Liver (tissue), 9 donors: ENCODE results near the gene RASA3. TPM values are rescaled to one million over a fixed set of nuclear protein-coding genes. Genes with fewer than 3 reads are reported as not detected.

Experiments
- DNase-seq: peaks from one replicate; pipeline ENCODE4 v3.0.0-alpha.2; 2017; ENCODE audit warnings: low spot score
- H3K27ac ChIP-seq, 2 donors: one replicate each; pipeline ENCODE4 v1.7.0; 2013; ENCODE audit warnings: inconsistent platforms in 2 of 2, low read length in 2 of 2, control low read depth in 1 of 2, low read depth in 1 of 2, mild to moderate bottlenecking in 1 of 2
- H3K27me3 ChIP-seq, 4 donors: one replicate each; pipeline versions ENCODE4 v1.6.1 to v1.7.0; 2013; ENCODE audit warnings: low read length in 3 of 4, inconsistent platforms in 1 of 4, mild to moderate bottlenecking in 1 of 4, moderate library complexity in 1 of 4; ENCODE audit not compliant: control insufficient read depth in 4 of 4, insufficient read depth in 4 of 4
- H3K36me3 ChIP-seq, 4 donors: one replicate each; pipeline versions ENCODE4 v1.6.1 to v1.7.0; 2013; ENCODE audit warnings: low read length in 3 of 4, mild to moderate bottlenecking in 3 of 4, low read depth in 1 of 4, moderate library complexity in 1 of 4; ENCODE audit not compliant: control insufficient read depth in 4 of 4, insufficient read depth in 3 of 4
- H3K4me1 ChIP-seq, 4 donors: one replicate each; pipeline versions ENCODE4 v1.6.1 to v1.7.0; 2013; ENCODE audit warnings: low read length in 3 of 4, mild to moderate bottlenecking in 3 of 4, moderate library complexity in 1 of 4; ENCODE audit not compliant: control insufficient read depth in 4 of 4, insufficient read depth in 4 of 4
- H3K4me3 ChIP-seq, 3 donors: one replicate each; pipeline versions ENCODE4 v1.6.1 to v1.7.0; 2013; ENCODE audit warnings: low read length in 3 of 3, control low read depth in 1 of 3, low read depth in 1 of 3, mild to moderate bottlenecking in 1 of 3
- H3K9ac ChIP-seq, 2 donors: one replicate each; pipeline ENCODE4 v1.7.0; 2013; ENCODE audit warnings: low read length in 2 of 2, mild to moderate bottlenecking in 2 of 2, moderate library complexity in 2 of 2, control low read depth in 1 of 2, low read depth in 1 of 2
- H3K9me3 ChIP-seq, 4 donors: one replicate each; pipeline versions ENCODE4 v1.6.1 to v1.7.0; 2013; ENCODE audit warnings: low read length in 3 of 4; ENCODE audit not compliant: control insufficient read depth in 4 of 4
- EGR1 ChIP-seq, 2 donors: IDR thresholded peaks; 2 replicates each; pipeline ENCODE4 v1.6.1; 2016 to 2018; ENCODE audit warnings: antibody characterized with exemption in 2 of 2, low read depth in 2 of 2
- GABPA ChIP-seq, 2 donors: IDR thresholded peaks in 1 of 2; conservative IDR thresholded peaks in 1 of 2; 2 replicates each; pipeline ENCODE4 v1.6.1; 2016; ENCODE audit warnings: antibody characterized with exemption in 2 of 2, mild to moderate bottlenecking in 1 of 2, moderate library complexity in 1 of 2
- HNF4A ChIP-seq, 2 donors: conservative IDR thresholded peaks; 2 replicates each; pipeline ENCODE4 v1.6.1; 2016; ENCODE audit warnings: antibody characterized with exemption in 2 of 2, mild to moderate bottlenecking in 2 of 2
- HNF4G ChIP-seq: IDR thresholded peaks from 2 replicates; pipeline ENCODE4 v1.6.1; 2016; ENCODE audit warnings: antibody characterized with exemption
- RAD21 ChIP-seq, 2 donors: IDR thresholded peaks; 2 replicates each; pipeline ENCODE4 v1.6.1; 2016; ENCODE audit warnings: antibody characterized with exemption in 2 of 2, mild to moderate bottlenecking in 2 of 2
- TAF1 ChIP-seq: conservative IDR thresholded peaks from 2 replicates; pipeline ENCODE4 v1.6.1; 2016; ENCODE audit warnings: antibody characterized with exemption, mild to moderate bottlenecking
- YY1 ChIP-seq: IDR thresholded peaks from 2 replicates; pipeline ENCODE4 v1.6.1; 2016; ENCODE audit warnings: antibody characterized with exemption, mild to moderate bottlenecking
- WGBS: extraction: QIAGEN DNeasy Blood & Tissue Kit; methylation state at CpG from one replicate; pipeline ENCODE4 v1.1.7; 2013; 5-methylcytosine and 5-hydroxymethylcytosine counted together
- polyA plus RNA-seq, 2 donors: library from polyadenylated mRNA; stranded (reverse) in 1 of 2; unstranded in 1 of 2; fragments of 200-250 nt in 1 of 2; fragments of >200 nt in 1 of 2; fragmentation: Nextera tagmentation in 1 of 2; extraction: Ambion mirVana in 1 of 2; gene quantifications; one replicate each; pipeline versions ENCODE4 v1.2.1 to v1.2.3, GENCODE V29; 2013 to 2015
- total RNA-seq, 2 donors: library from RNA; depleted of rRNA; stranded (reverse); fragments of >200 nt; gene quantifications; one replicate each; pipeline ENCODE4 v1.2.3, GENCODE V29; 2014
- TF ChIP-seq, protein P1 (sequence below): IDR thresholded peaks from 2 replicates; pipeline ENCODE4 v1.6.1; 2016; ENCODE audit warnings: antibody characterized with exemption
- TF ChIP-seq, protein P2 (sequence below): IDR thresholded peaks from 2 replicates; pipeline ENCODE4 v1.6.1; 2016; ENCODE audit warnings: antibody characterized with exemption
- TF ChIP-seq, protein P3 (sequence below): fragments of 150-350 bp; IDR thresholded peaks from 2 replicates; pipeline ENCODE4 v1.5.1; 2017; ENCODE audit warnings: improper control_type of control experiment, low read depth, low read length; ENCODE audit not compliant: missing input control
- donor health status: healthy.
- donor health status: healthy.
- donor health status: healthy.
- donor health status: healthy.
- donor health status: healthy.

RASA3 gene
- total and polyA plus RNA-seq, 4 donors, result 0.64 to 5.9 (median 3.8) TPM

DNA sequence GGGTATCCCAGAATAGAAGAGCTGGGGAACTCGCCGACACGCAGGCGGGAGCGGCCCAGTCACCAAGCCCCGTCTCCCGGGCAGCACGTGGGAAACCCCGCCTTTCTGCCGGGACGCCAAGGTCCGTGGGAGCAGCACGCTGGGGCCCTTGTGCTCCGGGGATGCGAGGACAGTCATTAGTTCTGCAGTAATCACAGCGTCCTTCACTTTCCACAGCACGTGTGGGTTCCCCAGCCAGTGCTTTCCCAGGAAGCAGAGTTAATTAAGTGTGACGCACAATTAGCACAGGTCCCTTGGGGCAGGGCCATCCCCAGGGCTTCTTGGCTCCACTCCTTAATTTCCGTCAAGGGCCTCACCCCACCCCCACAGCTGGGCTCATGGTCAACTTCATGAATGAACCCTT is 94.2 kb downstream of the RASA3 start:
- Histone ChIP-seq H3K4me1 (peaks cover 0 to 1% (median 0%) of the 10 kb centered on the region in 4 donors), H3K27me3 (no peaks in the 10 kb centered on the region), H3K9ac (no peak overlapping the region), H3K36me3 (no peaks in the 10 kb centered on the region), H3K4me3 (no peak overlapping the region), H3K9me3 (no peaks in the 10 kb centered on the region), H3K27ac (no peak overlapping the region)
- TF ChIP-seq, protein P1, sequence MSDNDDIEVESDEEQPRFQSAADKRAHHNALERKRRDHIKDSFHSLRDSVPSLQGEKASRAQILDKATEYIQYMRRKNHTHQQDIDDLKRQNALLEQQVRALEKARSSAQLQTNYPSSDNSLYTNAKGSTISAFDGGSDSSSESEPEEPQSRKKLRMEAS, result no peak
- TF ChIP-seq HNF4G (no peak), YY1 (no peak), HNF4A (conservative IDR thresholded peaks at IDR 0.05) (no peak), TAF1 (no peak)
- TF ChIP-seq, protein P2, sequence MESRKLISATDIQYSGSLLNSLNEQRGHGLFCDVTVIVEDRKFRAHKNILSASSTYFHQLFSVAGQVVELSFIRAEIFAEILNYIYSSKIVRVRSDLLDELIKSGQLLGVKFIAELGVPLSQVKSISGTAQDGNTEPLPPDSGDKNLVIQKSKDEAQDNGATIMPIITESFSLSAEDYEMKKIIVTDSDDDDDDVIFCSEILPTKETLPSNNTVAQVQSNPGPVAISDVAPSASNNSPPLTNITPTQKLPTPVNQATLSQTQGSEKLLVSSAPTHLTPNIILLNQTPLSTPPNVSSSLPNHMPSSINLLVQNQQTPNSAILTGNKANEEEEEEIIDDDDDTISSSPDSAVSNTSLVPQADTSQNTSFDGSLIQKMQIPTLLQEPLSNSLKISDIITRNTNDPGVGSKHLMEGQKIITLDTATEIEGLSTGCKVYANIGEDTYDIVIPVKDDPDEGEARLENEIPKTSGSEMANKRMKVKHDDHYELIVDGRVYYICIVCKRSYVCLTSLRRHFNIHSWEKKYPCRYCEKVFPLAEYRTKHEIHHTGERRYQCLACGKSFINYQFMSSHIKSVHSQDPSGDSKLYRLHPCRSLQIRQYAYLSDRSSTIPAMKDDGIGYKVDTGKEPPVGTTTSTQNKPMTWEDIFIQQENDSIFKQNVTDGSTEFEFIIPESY, result no peak
- no peak for DNase-seq
- 85% methylated on average over 19 of the region's 19 CpGs for WGBS

DNA sequence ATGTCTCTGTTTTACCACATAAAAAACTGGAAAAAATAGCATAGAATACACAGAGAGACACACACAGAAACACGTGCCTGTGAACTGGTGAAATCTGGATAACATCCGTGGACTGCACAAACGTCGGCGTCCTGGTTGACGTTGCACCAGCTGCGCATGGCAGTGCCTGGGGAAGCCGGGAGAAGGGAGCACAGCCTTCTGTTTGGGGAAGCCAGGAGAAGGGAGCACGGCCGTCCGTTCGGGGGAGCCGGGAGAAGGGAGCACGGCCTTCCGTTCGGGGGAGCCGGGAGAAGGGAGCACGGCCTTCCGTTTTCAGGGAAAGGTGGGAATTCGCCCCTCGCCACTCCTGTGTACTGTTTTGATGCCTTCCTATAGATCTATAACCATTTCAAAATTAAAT is 94.7 kb downstream of the RASA3 start:
- 93% methylated on average over 21 of the region's 21 CpGs for WGBS
- Histone ChIP-seq H3K9me3 (no peaks in the 10 kb centered on the region), H3K9ac (no peak overlapping the region), H3K27ac (no peak overlapping the region), H3K4me1 (peaks cover 0 to 1% (median 0%) of the 10 kb centered on the region in 4 donors), H3K36me3 (no peaks in the 10 kb centered on the region), H3K4me3 (no peak overlapping the region), H3K27me3 (no peaks in the 10 kb centered on the region)
- no peak for DNase-seq
- TF ChIP-seq, protein P3, sequence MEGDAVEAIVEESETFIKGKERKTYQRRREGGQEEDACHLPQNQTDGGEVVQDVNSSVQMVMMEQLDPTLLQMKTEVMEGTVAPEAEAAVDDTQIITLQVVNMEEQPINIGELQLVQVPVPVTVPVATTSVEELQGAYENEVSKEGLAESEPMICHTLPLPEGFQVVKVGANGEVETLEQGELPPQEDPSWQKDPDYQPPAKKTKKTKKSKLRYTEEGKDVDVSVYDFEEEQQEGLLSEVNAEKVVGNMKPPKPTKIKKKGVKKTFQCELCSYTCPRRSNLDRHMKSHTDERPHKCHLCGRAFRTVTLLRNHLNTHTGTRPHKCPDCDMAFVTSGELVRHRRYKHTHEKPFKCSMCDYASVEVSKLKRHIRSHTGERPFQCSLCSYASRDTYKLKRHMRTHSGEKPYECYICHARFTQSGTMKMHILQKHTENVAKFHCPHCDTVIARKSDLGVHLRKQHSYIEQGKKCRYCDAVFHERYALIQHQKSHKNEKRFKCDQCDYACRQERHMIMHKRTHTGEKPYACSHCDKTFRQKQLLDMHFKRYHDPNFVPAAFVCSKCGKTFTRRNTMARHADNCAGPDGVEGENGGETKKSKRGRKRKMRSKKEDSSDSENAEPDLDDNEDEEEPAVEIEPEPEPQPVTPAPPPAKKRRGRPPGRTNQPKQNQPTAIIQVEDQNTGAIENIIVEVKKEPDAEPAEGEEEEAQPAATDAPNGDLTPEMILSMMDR, result no peak

DNA sequence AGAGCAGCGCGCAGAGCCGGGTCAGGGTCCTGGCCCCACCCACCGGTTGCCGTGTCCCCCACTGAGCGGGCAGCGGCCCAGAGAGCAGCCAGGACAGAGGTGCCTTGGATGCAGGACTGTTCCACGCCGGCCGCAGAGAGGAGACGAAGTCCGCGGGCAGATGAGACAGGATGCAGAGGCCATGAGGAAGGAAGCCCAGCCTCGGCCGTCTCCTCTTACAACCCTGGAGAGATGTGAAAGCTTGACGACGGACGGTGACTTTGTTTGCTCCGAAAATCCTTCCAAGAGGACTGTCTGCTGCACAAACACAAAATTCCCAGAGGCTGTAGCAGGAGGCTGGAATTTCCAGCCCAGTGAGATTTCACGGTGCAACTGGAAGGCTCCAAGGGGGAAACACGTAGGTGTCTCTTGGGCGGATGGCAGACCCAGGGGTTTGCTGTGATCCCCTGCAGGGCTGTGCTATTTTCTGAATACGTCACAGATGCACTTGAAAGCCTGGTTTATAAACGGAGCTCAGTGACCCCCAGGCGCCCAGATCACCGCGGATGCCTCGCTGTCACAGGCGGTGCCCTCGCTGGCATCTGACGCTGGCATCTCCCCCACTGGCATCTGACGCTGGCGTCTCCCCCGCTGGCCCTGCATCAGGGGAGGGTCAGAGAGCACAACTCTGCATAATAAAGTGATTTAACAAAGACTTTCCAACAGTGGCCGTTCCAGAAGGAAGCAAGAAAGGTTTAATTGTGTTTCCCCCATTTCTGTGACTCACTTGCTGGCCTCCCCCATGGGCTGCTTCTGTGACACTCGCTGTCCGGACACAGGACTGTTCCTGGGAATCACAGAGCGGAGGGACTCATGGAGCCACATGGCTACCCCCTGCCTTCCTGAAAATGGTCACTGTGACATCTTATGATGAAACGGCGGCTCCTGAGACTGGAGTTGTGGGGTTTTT is 96.6 kb downstream of the RASA3 start:
- Histone ChIP-seq H3K9me3 (no peaks in the 10 kb centered on the region), H3K4me1 (peaks cover 0 to 1% (median 0%) of the 10 kb centered on the region in 4 donors), H3K36me3 (no peaks in the 10 kb centered on the region), H3K27ac (peak overlapping the region in 1 of 2 donors; percentile 21), H3K27me3 (no peaks in the 10 kb centered on the region), H3K9ac (no peak overlapping the region), H3K4me3 (no peak overlapping the region)
- TF ChIP-seq GABPA (IDR thresholded peaks at IDR 0.05 in 1 of 2, conservative IDR thresholded peaks at IDR 0.05 in 1 of 2) (no peak), EGR1 (IDR thresholded peaks at IDR 0.05; ENCODE audit: low read depth in 2 of 2) (no peak), RAD21 (IDR thresholded peaks at IDR 0.05) (peak in 1 of 2 donors; percentile 22), YY1 (no peak)
- TF ChIP-seq, protein P2, result no peak
- DNase-seq, result no peak
- 59% methylated on average over 40 of the region's 40 CpGs for WGBS
